ENCODE data around the gene PHC3.

Gene PHC3

GRCh38 chr3:170057550-170057949 is 124.0 kb downstream of the PHC3 start:
- peak overlapping the region; percentile 61 for H3K4me3 ChIP-seq (ENCODE audit: low read depth, low read length)
- TF ChIP-seq CTCF (IDR thresholded peaks at IDR 0.05; ENCODE audit: insufficient read depth, low read depth, low read length, missing control alignments), result no peak
- peak; percentile 62 for DNase-seq (ENCODE audit: low read depth)

- DNase-seq (ENCODE audit: low read depth), result peak; percentile 88
- peak; percentile 0 for TF ChIP-seq CTCF (IDR thresholded peaks at IDR 0.05; ENCODE audit: insufficient read depth, low read depth, low read length, missing control alignments)
- peak overlapping the region; percentile 61 for H3K4me3 ChIP-seq (ENCODE audit: low read depth, low read length)
Observed at GRCh38 chr3:170056710-170057454, 124.7 kb downstream of the PHC3 start.

- DNase-seq (ENCODE audit: low read depth), result peak; percentile 89
- TF ChIP-seq CTCF (IDR thresholded peaks at IDR 0.05; ENCODE audit: insufficient read depth, low read depth, low read length, missing control alignments), result no peak
- peak overlapping the region; percentile 53 for H3K4me3 ChIP-seq (ENCODE audit: low read depth, low read length)
Observed at GRCh38 chr3:170055209-170055608, 126.3 kb downstream of the PHC3 start.

- peak; percentile 55 for TF ChIP-seq CTCF (IDR thresholded peaks at IDR 0.05; ENCODE audit: insufficient read depth, low read depth, low read length, missing control alignments)
- H3K4me3 ChIP-seq (ENCODE audit: low read depth, low read length), result no peak overlapping the region
- DNase-seq (ENCODE audit: low read depth), result peak; percentile 68
Observed at GRCh38 chr3:170054204-170054603, 127.3 kb downstream of the PHC3 start.

- no peak overlapping the region for H3K4me3 ChIP-seq (ENCODE audit: low read depth, low read length)
- no peak for DNase-seq (ENCODE audit: low read depth)
- no peak for TF ChIP-seq CTCF (IDR thresholded peaks at IDR 0.05; ENCODE audit: insufficient read depth, low read depth, low read length, missing control alignments)
Observed at GRCh38 chr3:170052398-170052797, 129.1 kb downstream of the PHC3 start.

- no peak for TF ChIP-seq CTCF (IDR thresholded peaks at IDR 0.05; ENCODE audit: insufficient read depth, low read depth, low read length, missing control alignments)
- H3K4me3 ChIP-seq (ENCODE audit: low read depth, low read length), result no peak overlapping the region
- DNase-seq (ENCODE audit: low read depth), result no peak
Observed at GRCh38 chr3:170050753-170051152, 130.8 kb downstream of the PHC3 start.
